ENCODE data around the gene C5. TPM values are rescaled to one million over a fixed set of nuclear protein-coding genes. Genes with fewer than 3 reads are reported as not detected.
A peak's percentile ranks its signal among the peaks of the same experiment; 100 is the strongest.

The C5 gene
- total RNA-seq, 1 experiment from 2014 or later: 4.2 TPM

DNA sequence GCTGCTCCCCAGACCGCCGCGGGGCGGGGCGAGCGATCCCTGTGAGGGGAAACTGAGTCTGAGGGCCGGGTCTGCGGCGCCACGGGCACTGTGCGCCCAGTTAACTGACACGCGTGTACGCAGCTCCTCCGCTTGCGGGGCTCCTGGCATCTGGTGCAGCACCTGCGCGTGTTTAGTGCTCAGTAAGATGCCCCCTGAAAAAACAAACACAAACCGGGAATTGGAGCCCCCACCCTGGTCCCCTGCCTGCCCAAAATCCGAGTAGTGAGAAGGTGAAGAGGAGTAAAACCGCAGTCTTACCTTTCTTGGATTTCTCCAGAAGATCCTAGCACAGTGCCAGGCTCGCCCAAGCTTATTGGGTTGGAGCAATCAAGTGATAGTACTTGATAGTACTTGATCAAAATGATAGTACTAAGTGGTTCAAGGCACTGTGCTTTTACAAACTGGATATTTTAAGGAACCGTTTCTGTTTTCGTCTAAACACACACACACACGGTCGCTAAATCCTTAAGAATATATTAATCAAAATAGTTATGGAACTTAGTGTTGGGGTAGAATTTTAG is 120.8 kb downstream of the C5 start:
- no peaks in the 10 kb centered on the region for H3K36me3 Mint-ChIP-seq (ENCODE audit: insufficient read depth, unreplicated experiment)
- intact Hi-C loops (cut with micrococcal nuclease): no loop called here
- POLR2A ChIA-PET: interaction anchor here (1.0 to 1.6 kb wide), 2 partner anchors 13 to 86 kb away, joined by 3 read pairs; no protein-coding TSS in a partner anchor
- no peaks in the 10 kb centered on the region for H3K9me3 Mint-ChIP-seq (ENCODE audit: unreplicated experiment)
- DNase-seq (ENCODE audit: unreplicated experiment): no peak
- TF ChIP-seq, protein P1, sequence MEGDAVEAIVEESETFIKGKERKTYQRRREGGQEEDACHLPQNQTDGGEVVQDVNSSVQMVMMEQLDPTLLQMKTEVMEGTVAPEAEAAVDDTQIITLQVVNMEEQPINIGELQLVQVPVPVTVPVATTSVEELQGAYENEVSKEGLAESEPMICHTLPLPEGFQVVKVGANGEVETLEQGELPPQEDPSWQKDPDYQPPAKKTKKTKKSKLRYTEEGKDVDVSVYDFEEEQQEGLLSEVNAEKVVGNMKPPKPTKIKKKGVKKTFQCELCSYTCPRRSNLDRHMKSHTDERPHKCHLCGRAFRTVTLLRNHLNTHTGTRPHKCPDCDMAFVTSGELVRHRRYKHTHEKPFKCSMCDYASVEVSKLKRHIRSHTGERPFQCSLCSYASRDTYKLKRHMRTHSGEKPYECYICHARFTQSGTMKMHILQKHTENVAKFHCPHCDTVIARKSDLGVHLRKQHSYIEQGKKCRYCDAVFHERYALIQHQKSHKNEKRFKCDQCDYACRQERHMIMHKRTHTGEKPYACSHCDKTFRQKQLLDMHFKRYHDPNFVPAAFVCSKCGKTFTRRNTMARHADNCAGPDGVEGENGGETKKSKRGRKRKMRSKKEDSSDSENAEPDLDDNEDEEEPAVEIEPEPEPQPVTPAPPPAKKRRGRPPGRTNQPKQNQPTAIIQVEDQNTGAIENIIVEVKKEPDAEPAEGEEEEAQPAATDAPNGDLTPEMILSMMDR (IDR thresholded peaks at IDR 0.05; ENCODE audit: unreplicated experiment): no peak
- no TSS peak for BruUV-seq (replicated peaks)
- no peak overlapping the region for H3K27ac Mint-ChIP-seq (ENCODE audit: low read depth, unreplicated experiment)
- H3K4me1 Mint-ChIP-seq (ENCODE audit: insufficient read depth, unreplicated experiment): peaks cover 15% of the 10 kb centered on the region
- no peak overlapping the region for H3K4me3 Mint-ChIP-seq (ENCODE audit: unreplicated experiment)
- no peaks in the 10 kb centered on the region for H3K27me3 Mint-ChIP-seq (ENCODE audit: insufficient read depth, unreplicated experiment)
- CTCF ChIA-PET: interaction anchor here (0.6 to 1.5 kb wide), 3 partner anchors 9 to 16 kb away, joined by 3 to 7 read pairs (median 6); no protein-coding TSS in a partner anchor

DNA sequence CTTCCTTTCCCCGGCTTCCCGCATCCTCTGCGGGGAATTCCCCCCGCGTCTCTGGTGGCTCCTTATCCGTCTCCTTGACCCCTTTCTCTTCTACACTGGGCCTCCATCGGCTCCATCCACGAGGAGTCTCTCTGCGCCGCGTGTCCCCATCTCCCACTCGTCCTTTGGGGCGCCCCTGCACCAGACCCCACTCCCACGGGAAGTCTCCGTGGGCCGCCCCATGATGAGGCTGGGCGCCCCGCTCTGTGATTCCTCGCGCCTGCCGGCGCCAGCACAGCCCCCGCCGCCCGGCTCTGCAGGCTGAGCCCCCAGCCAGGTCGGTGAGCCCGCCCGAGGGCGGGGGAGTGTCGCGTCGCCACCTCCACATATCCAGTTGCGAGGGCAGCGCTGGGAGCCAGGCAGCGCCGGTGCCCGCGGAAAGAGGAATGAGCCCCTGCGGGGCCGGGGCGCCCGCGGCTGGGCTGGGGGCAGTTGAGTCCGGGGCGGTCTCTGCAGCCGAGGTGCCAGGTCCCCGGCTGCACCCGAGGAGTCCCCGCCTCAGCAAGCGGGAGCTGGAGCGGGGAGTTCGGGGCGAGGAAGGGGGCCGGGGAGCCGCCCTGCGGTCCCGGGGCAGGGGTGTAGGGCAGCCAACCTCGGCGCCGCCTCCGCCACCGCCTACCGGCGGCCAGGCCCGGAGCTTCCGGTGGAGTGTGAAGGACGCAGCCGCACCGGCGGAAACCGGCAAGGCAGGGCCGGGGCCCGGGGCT is 121.4 kb downstream of the C5 start:
- no peak overlapping the region for H3K27ac Mint-ChIP-seq (ENCODE audit: low read depth, unreplicated experiment)
- POLR2A ChIA-PET: interaction anchor here (1.0 to 1.6 kb wide), 2 partner anchors 12 to 85 kb away, joined by 3 read pairs; no protein-coding TSS in a partner anchor
- no TSS peak for BruUV-seq (replicated peaks)
- CTCF ChIA-PET: interaction anchor here (1.5 kb wide), 1 partner anchor 12 kb away, joined by 7 read pairs; no protein-coding TSS in a partner anchor
- TF ChIP-seq, protein P1 (IDR thresholded peaks at IDR 0.05; ENCODE audit: unreplicated experiment): no peak
- intact Hi-C loops (cut with micrococcal nuclease): no loop called here
- H3K9me3 Mint-ChIP-seq (ENCODE audit: unreplicated experiment): no peaks in the 10 kb centered on the region
- no peaks in the 10 kb centered on the region for H3K27me3 Mint-ChIP-seq (ENCODE audit: insufficient read depth, unreplicated experiment)
- peak; percentile 31 for DNase-seq (ENCODE audit: unreplicated experiment)
- no peaks in the 10 kb centered on the region for H3K36me3 Mint-ChIP-seq (ENCODE audit: insufficient read depth, unreplicated experiment)
- peaks cover 15% of the 10 kb centered on the region for H3K4me1 Mint-ChIP-seq (ENCODE audit: insufficient read depth, unreplicated experiment)
- no peak overlapping the region for H3K4me3 Mint-ChIP-seq (ENCODE audit: unreplicated experiment)

DNA sequence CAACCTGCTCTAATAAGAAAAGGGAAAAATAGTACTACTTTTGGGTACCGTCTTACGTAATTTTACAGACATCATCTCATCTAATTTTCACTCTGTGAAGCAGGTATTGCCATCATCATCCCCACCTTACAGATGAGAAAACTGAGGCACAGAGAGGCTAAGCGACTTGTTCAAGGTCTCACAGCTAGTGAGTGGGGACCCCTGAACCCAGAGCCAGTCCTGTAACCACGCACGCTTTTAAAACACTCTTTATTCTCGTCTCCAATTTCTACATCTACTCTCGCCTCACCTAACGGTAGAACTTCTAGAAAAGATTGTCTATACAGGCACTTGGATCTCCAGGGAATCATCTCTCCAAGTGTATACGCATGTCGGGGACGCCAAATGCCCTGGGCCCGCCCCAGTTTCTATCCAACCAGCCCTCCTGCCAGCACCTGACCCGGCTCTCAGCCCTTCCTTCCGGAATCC is 122.0 kb downstream of the C5 start:
- intact Hi-C loops (cut with micrococcal nuclease): no loop called here
- TF ChIP-seq, protein P1 (IDR thresholded peaks at IDR 0.05; ENCODE audit: unreplicated experiment): no peak
- no TSS peak for BruUV-seq (replicated peaks)
- CTCF ChIA-PET: no interaction called here
- H3K4me1 Mint-ChIP-seq (ENCODE audit: insufficient read depth, unreplicated experiment): peaks cover 15% of the 10 kb centered on the region
- no peak overlapping the region for H3K4me3 Mint-ChIP-seq (ENCODE audit: unreplicated experiment)
- no peaks in the 10 kb centered on the region for H3K27me3 Mint-ChIP-seq (ENCODE audit: insufficient read depth, unreplicated experiment)
- H3K36me3 Mint-ChIP-seq (ENCODE audit: insufficient read depth, unreplicated experiment): no peaks in the 10 kb centered on the region
- no peak overlapping the region for H3K27ac Mint-ChIP-seq (ENCODE audit: low read depth, unreplicated experiment)
- DNase-seq (ENCODE audit: unreplicated experiment): no peak
- POLR2A ChIA-PET: no interaction called here
- no peaks in the 10 kb centered on the region for H3K9me3 Mint-ChIP-seq (ENCODE audit: unreplicated experiment)

DNA sequence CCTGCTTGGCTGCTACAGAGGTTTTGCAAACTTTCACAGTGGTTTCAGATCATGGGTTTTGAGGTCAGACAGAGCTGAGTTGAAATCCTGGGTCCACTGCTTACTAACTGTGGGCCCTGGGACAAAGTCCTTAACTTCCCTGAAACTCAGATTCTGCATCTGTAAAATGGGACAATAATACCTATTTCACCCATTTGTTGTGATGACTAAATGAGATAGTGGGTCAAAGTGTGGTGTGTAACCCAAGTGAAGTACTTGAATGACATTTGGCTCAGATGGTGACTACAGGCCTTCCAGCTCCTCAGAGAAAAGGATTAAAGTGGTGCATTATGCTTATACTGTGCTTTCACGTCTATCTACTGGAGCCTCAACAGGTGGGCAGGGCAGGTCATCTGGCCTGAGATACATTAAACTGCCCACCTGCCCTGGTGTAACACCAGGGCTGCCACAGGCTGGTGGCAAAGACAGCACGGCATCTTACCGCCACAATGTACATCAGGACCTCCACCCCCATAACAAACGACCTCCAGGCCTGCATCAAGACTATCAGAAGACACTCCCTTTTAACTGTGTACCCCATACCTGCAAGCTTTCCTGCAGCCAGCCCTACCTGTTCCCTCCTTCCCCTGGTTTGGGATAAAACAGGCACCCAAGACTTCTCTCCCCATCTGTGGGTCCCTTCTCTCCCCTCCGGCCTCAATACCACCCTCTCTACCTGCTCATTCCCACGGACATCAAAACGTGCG is 122.6 kb downstream of the C5 start:
- intact Hi-C loops (cut with micrococcal nuclease): no loop called here
- Mint-ChIP-seq H3K36me3 (ENCODE audit: insufficient read depth, unreplicated experiment) (no peaks in the 10 kb centered on the region), H3K9me3 (ENCODE audit: unreplicated experiment) (no peaks in the 10 kb centered on the region), H3K4me3 (ENCODE audit: unreplicated experiment) (no peak overlapping the region), H3K27me3 (ENCODE audit: insufficient read depth, unreplicated experiment) (no peaks in the 10 kb centered on the region), H3K4me1 (ENCODE audit: insufficient read depth, unreplicated experiment) (peaks cover 15% of the 10 kb centered on the region), H3K27ac (ENCODE audit: low read depth, unreplicated experiment) (no peak overlapping the region)
- CTCF ChIA-PET: interaction anchor here (0.6 kb wide), 1 partner anchor 125 kb away, joined by 3 read pairs; no protein-coding TSS in a partner anchor
- no peak for DNase-seq (ENCODE audit: unreplicated experiment)
- BruUV-seq (replicated peaks): no TSS peak
- TF ChIP-seq, protein P1 (IDR thresholded peaks at IDR 0.05; ENCODE audit: unreplicated experiment): no peak
- POLR2A ChIA-PET: no interaction called here
